ENCODE results near the gene ARID4B.

GRCh38 chr1:235128456-235129328 is 199.3 kb downstream of the ARID4B start, which contains the start of gene TOMM20:
- TF ChIP-seq CTCF (IDR thresholded peaks at IDR 0.05) (no peak), POLR2A (IDR thresholded peaks at IDR 0.05) (no peak)

All from lower leg skin (tissue), 3 donors.